ENCODE data around the gene PSENEN. TPM values are rescaled to one million over a fixed set of nuclear protein-coding genes. Genes with fewer than 3 reads are reported as not detected.

PSENEN gene
- total RNA-seq, 2 donors from 2014 or later: 10.6 to 21.1 TPM

DNA sequence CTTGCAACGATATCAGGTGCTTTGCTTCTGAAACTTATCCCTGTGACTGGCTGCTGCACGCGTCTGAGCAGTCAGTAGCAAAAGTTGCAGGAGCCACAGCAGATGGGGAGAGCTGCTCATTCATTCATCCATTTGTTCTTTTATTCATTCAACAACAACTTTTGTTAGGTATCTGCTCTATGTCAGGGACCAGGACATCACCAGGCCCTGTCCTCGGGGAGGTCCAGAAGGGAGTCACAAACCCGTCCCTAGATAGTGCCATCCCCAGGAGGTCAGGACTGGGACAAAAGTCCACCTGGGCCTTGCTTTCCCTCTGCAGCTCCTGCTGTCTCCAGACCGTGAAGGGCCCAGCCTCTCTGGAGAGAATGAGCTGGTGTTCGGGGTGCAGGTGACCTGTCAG is 32.5 kb downstream of the PSENEN start:
- no peak for DNase-seq
- intact Hi-C loops (cut with DNase I): no loop called here
- WGBS, 2 donors: 68 to 89% methylated on average over 5 of the region's 7 CpGs
- Histone ChIP-seq H3K27ac (no peak overlapping the region), H3K36me3 (replicated peaks in 1 of 2; ENCODE audit: insufficient read depth in 1 of 2, low read depth in 2 of 2) (no peaks in the 10 kb centered on the region), H3K4me3 (no peak overlapping the region), H3K9me3 (no peaks in the 10 kb centered on the region), H3K4me1 (peaks cover 14% of the 10 kb centered on the region), H3K27me3 (no peaks in the 10 kb centered on the region)
- ATAC-seq: no peak
- TF ChIP-seq POLR2A (IDR thresholded peaks at IDR 0.05): no peak
- TF ChIP-seq, protein P1, sequence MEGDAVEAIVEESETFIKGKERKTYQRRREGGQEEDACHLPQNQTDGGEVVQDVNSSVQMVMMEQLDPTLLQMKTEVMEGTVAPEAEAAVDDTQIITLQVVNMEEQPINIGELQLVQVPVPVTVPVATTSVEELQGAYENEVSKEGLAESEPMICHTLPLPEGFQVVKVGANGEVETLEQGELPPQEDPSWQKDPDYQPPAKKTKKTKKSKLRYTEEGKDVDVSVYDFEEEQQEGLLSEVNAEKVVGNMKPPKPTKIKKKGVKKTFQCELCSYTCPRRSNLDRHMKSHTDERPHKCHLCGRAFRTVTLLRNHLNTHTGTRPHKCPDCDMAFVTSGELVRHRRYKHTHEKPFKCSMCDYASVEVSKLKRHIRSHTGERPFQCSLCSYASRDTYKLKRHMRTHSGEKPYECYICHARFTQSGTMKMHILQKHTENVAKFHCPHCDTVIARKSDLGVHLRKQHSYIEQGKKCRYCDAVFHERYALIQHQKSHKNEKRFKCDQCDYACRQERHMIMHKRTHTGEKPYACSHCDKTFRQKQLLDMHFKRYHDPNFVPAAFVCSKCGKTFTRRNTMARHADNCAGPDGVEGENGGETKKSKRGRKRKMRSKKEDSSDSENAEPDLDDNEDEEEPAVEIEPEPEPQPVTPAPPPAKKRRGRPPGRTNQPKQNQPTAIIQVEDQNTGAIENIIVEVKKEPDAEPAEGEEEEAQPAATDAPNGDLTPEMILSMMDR (IDR thresholded peaks at IDR 0.05): no peak

DNA sequence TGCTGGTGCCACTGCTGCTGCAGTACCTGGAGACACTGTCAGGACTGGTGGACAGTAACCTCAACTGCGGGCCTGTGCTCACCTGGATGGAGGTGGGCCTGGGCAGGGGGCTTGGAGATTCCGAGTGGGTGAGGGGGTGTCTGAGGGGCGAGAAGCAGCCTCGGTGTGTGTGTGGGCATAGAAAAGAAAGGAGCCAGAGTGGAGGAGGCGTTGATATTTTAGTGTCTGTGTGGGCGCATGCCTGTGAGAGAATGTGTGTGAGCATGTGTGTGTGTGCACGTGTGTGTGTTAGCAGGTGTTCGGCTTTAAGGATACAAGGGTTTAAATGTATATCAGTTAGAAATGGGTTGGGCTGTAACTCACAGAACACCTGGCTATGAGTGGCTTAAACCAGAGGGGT is 33.6 kb downstream of the PSENEN start:
- H3K9me3 ChIP-seq: no peaks in the 10 kb centered on the region
- no peak overlapping the region for H3K4me3 ChIP-seq
- H3K27ac ChIP-seq: no peak overlapping the region
- no peaks in the 10 kb centered on the region for H3K27me3 ChIP-seq
- intact Hi-C loops (cut with DNase I): no loop called here
- TF ChIP-seq, protein P1 (IDR thresholded peaks at IDR 0.05): no peak
- no peak for TF ChIP-seq POLR2A (IDR thresholded peaks at IDR 0.05)
- peaks cover 14% of the 10 kb centered on the region for H3K4me1 ChIP-seq
- WGBS, 2 donors: 87 to 90% methylated on average over 8 of the region's 8 CpGs
- no peak for ATAC-seq
- no peak for DNase-seq
- H3K36me3 ChIP-seq (replicated peaks in 1 of 2; ENCODE audit: insufficient read depth in 1 of 2, low read depth in 2 of 2): no peaks in the 10 kb centered on the region

DNA sequence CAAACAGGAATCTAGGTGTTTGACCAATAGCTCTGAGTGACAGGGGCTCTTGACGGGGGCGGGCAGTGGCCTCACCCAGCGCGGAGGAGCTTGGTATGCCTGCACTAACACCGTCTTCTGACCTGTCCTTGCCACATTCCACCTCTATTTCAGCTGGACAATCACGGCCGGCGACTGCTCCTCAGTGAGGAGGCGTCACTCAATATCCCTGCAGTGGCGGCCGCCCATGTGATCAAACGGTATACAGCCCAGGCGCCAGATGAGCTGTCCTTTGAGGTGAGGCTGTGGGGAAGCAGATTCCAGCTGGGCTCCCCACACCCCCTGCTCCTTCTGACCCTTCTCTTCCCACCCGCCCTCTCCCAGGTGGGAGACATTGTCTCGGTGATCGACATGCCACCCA is 34.6 kb downstream of the PSENEN start:
- H3K27ac ChIP-seq: no peak overlapping the region
- no peaks in the 10 kb centered on the region for H3K36me3 ChIP-seq (replicated peaks in 1 of 2; ENCODE audit: insufficient read depth in 1 of 2, low read depth in 2 of 2)
- no peak overlapping the region for H3K4me3 ChIP-seq
- 92 to 93% methylated on average over 14 to 16 of the region's 16 CpGs for WGBS, 2 donors
- H3K9me3 ChIP-seq: no peaks in the 10 kb centered on the region
- intact Hi-C loops (cut with DNase I): no loop called here
- ATAC-seq (no peak), DNase-seq (no peak)
- TF ChIP-seq POLR2A (IDR thresholded peaks at IDR 0.05): no peak
- TF ChIP-seq, protein P1 (IDR thresholded peaks at IDR 0.05): no peak
- no peaks in the 10 kb centered on the region for H3K27me3 ChIP-seq
- peaks cover 7% of the 10 kb centered on the region for H3K4me1 ChIP-seq

DNA sequence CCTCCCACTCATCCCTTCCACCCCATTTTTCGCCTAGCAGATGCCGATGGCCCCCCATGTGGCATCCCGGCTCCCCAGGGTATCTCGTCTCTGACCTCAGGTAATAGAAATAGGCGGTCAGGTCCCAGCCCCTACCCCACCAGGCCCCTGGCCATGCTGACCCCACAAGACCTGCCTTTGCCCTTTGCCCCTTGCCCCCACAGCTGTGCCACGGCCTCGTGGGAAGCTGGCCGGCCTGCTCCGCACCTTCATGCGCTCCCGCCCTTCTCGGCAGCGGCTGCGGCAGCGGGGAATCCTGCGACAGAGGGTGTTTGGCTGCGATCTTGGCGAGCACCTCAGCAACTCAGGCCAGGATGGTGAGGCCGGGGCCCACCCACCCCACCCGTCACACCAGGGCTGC is 35.3 kb downstream of the PSENEN start:
- no peak for TF ChIP-seq POLR2A (IDR thresholded peaks at IDR 0.05)
- TF ChIP-seq, protein P1 (IDR thresholded peaks at IDR 0.05): no peak
- no peak overlapping the region for H3K27ac ChIP-seq
- DNase-seq (no peak), ATAC-seq (no peak)
- intact Hi-C loops (cut with DNase I): no loop called here
- H3K4me3 ChIP-seq: no peak overlapping the region
- no peaks in the 10 kb centered on the region for H3K27me3 ChIP-seq
- H3K9me3 ChIP-seq: no peaks in the 10 kb centered on the region
- H3K36me3 ChIP-seq (replicated peaks in 1 of 2; ENCODE audit: insufficient read depth in 1 of 2, low read depth in 2 of 2): no peaks in the 10 kb centered on the region
- H3K4me1 ChIP-seq: peaks cover 6% of the 10 kb centered on the region
- WGBS, 2 donors: 86 to 90% methylated on average over 3 to 15 of the region's 20 CpGs

DNA sequence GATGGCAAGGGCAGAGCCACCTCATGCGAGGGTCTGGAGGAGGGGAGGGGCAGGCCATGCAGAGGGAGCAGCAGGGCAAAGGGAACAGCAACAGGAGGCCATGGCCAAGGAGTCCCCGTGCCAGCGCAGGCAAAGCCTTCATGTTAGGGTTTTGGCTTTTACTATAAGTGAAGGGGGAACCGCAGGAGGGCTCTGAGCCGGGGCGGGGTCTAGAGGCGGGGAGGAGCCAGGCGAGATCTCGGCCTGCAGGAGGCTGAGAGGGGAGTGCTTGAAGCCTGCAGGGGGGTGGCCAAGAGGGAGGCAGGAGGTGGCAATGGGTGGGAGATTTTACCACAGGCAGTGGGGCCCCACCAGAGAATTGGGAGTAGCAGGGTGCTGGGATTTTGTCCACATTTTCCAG is 36.2 kb downstream of the PSENEN start:
- no peaks in the 10 kb centered on the region for H3K27me3 ChIP-seq
- TF ChIP-seq, protein P1 (IDR thresholded peaks at IDR 0.05): no peak
- TF ChIP-seq POLR2A (IDR thresholded peaks at IDR 0.05): no peak
- 88 to 90% methylated on average over 9 of the region's 9 CpGs for WGBS, 2 donors
- ATAC-seq (no peak), DNase-seq (no peak)
- H3K36me3 ChIP-seq (replicated peaks in 1 of 2; ENCODE audit: insufficient read depth in 1 of 2, low read depth in 2 of 2): no peaks in the 10 kb centered on the region
- intact Hi-C loops (cut with DNase I): no loop called here
- no peak overlapping the region for H3K4me3 ChIP-seq
- no peaks in the 10 kb centered on the region for H3K4me1 ChIP-seq
- H3K27ac ChIP-seq: no peak overlapping the region
- H3K9me3 ChIP-seq: no peaks in the 10 kb centered on the region
